Neural cell (in vitro differentiated cells): ENCODE data around the gene ZDHHC7. TPM values are rescaled to one million over a fixed set of nuclear protein-coding genes. Genes with fewer than 3 reads are reported as not detected.

Experiments used
- H2AFZ ChIP-seq: fragments of 200-600, 300-800 bp; sonication (generic), shearing (Covaris generic); 2 replicates; pipeline ENCODE4 v1.6.0; 2014; ENCODE audit warnings: low read depth, mild to moderate bottlenecking, antibody characterized with exemption, low read length, moderate library complexity
- H3F3A ChIP-seq: fragments of 200-600 bp; shearing (Covaris generic); 2 replicates; pipeline ENCODE4 v1.6.1; 2016; ENCODE audit warnings: mild to moderate bottlenecking, moderate library complexity, mixed read lengths, antibody characterized with exemption, low read length; ENCODE audit not compliant: insufficient read depth, poor library complexity, severe bottlenecking
- H3K27ac ChIP-seq: fragments of 200-600, 300-800 bp; sonication (generic), shearing (Covaris generic); 2 replicates; pipeline ENCODE4 v1.5.1; 2014; ENCODE audit warnings: mild to moderate bottlenecking, low read length, moderate library complexity
- H3K27me3 ChIP-seq: fragments of 300-800, 200-600 bp; sonication (generic), shearing (Covaris generic); 2 replicates; pipeline ENCODE4 v1.6.0; 2014; ENCODE audit warnings: mild to moderate bottlenecking, low read depth, low read length, moderate library complexity; ENCODE audit not compliant: insufficient read depth
- H3K36me3 ChIP-seq: fragments of 300-800, 200-600 bp; sonication (generic), shearing (Covaris generic); 2 replicates; pipeline ENCODE4 v1.5.1; 2014; ENCODE audit warnings: mild to moderate bottlenecking, antibody characterized with exemption, low read length, moderate library complexity; ENCODE audit not compliant: insufficient read depth
- H3K4me2 ChIP-seq: fragments of 300-800, 200-600 bp; sonication (generic), shearing (Covaris generic); 2 replicates; pipeline ENCODE4 v1.6.0; 2014; ENCODE audit warnings: mild to moderate bottlenecking, low read length
- H3K4me3 ChIP-seq: fragments of 300-800, 200-600 bp; sonication (generic), shearing (Covaris generic); 2 replicates; pipeline ENCODE4 v1.5.1; 2014; ENCODE audit warnings: mild to moderate bottlenecking, low read length, moderate library complexity
- H3K79me2 ChIP-seq: fragments of 200-600 bp; shearing (Covaris generic); replicated peaks from 2 replicates; pipeline ENCODE4 v1.6.0; 2014; ENCODE audit warnings: mild to moderate bottlenecking, low read length, moderate library complexity; ENCODE audit not compliant: insufficient read depth
- H3K9ac ChIP-seq: fragments of 300-800, 200-600 bp; sonication (generic), shearing (Covaris generic); 2 replicates; pipeline ENCODE4 v1.6.1; 2016; ENCODE audit warnings: mild to moderate bottlenecking, low read length, mixed read lengths
- H3K9me2 ChIP-seq: fragments of 200-600 bp; shearing (Covaris generic); 2 replicates; pipeline ENCODE4 v1.6.1; 2016; ENCODE audit warnings: mild to moderate bottlenecking, low read length, mixed read lengths; ENCODE audit not compliant: insufficient read depth
- H3K9me3 ChIP-seq: fragments of 200-600, 300-800 bp; sonication (generic), shearing (Covaris generic); 2 replicates; pipeline ENCODE4 v1.6.1; 2016; ENCODE audit warnings: mild to moderate bottlenecking, mixed run types, low read length, moderate library complexity, mixed read lengths
- H4K20me1 ChIP-seq: fragments of 200-600 bp; shearing (Covaris generic); 2 replicates; pipeline ENCODE4 v1.6.1; 2016; ENCODE audit warnings: mild to moderate bottlenecking, mixed run types; ENCODE audit not compliant: insufficient read depth
- EP300 ChIP-seq: fragments of 450-650 bp; conservative IDR thresholded peaks from 2 replicates; pipeline ENCODE4 v1.6.1; 2014; ENCODE audit warnings: antibody characterized with exemption, mild to moderate bottlenecking, moderate library complexity; ENCODE audit not compliant: poor library complexity, severe bottlenecking
- EZH2 ChIP-seq: fragments of 200-600, 300-800 bp; shearing (Covaris generic), sonication (generic); IDR thresholded peaks from 2 replicates; pipeline ENCODE4 v1.6.1; 2014; ENCODE audit warnings: antibody characterized with exemption, low read length, borderline replicate concordance, mild to moderate bottlenecking; ENCODE audit not compliant: insufficient read depth, poor library complexity, severe bottlenecking
- MXI1 ChIP-seq: fragments of 450-650 bp; conservative IDR thresholded peaks from 2 replicates; pipeline ENCODE4 v1.6.1; 2014; ENCODE audit warnings: antibody characterized with exemption, mild to moderate bottlenecking; ENCODE audit not compliant: poor library complexity, severe bottlenecking
- POLR2AphosphoS5 ChIP-seq: IDR thresholded peaks from 2 replicates; pipeline ENCODE4 v1.6.1; 2012
- RAD21 ChIP-seq: fragments of 450-650 bp; conservative IDR thresholded peaks from 2 replicates; pipeline ENCODE4 v1.6.1; 2014; ENCODE audit warnings: antibody characterized with exemption, mild to moderate bottlenecking, moderate library complexity
- SMC3 ChIP-seq: fragments of 450-650 bp; conservative IDR thresholded peaks from 2 replicates; pipeline ENCODE4 v1.6.1; 2014; ENCODE audit warnings: antibody characterized with exemption, mild to moderate bottlenecking, moderate library complexity; ENCODE audit not compliant: poor library complexity
- TAF1 ChIP-seq: IDR thresholded peaks from 2 replicates; pipeline ENCODE4 v1.6.1; 2012; ENCODE audit warnings: low read depth
- polyA plus RNA-seq: library from polyadenylated mRNA; depleted of rRNA; stranded (reverse); fragments of >200 nt; gene quantifications from 2 replicates; pipeline ENCODE4 v1.2.3, GENCODE V29; 2014
- TF ChIP-seq, protein P1 (sequence below): fragments of 450-650 bp; IDR thresholded peaks from 2 replicates; pipeline ENCODE4 v1.5.1; 2014; ENCODE audit warnings: antibody characterized with exemption, mild to moderate bottlenecking, moderate library complexity; ENCODE audit not compliant: poor library complexity, severe bottlenecking
- TF ChIP-seq, protein P2 (sequence below): IDR thresholded peaks from 2 replicates; pipeline ENCODE4 v1.6.1; 2012; ENCODE audit warnings: borderline replicate concordance

The ZDHHC7 gene
- polyA plus RNA-seq, 1 donor from 2014 or later, result 33.8 TPM

DNA sequence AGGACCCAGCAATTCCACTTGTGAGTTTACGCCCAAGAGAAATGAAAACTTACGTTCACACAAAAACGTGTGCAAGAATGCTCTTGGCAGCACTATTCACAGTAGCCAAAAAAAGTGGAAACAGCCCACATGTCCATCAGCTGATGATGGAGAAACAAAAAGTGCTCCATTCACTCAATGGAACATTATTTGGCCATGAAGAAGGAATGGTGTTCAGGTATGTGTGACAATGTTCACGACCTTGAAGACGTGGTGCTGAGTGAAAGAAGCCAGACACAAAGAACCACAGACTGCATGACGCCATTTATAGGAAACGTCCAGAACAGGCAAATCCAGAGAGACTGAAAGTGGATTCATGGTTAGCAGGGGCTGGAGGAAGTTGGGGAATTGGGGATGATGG is 84.9 kb downstream of the ZDHHC7 start:
- no peak overlapping the region for H3K4me3 ChIP-seq
- H3K9me2 ChIP-seq, result no peaks in the 10 kb centered on the region
- no peak overlapping the region for H2AFZ ChIP-seq
- H3K4me2 ChIP-seq, result no peak overlapping the region
- H3K36me3 ChIP-seq, result no peaks in the 10 kb centered on the region
- no peaks in the 10 kb centered on the region for H3K9me3 ChIP-seq
- no peaks in the 10 kb centered on the region for H3F3A ChIP-seq
- TF ChIP-seq POLR2AphosphoS5, result no peak
- TF ChIP-seq EP300, result no peak
- no peak for TF ChIP-seq MXI1
- no peak for TF ChIP-seq RAD21
- TF ChIP-seq, protein P1, sequence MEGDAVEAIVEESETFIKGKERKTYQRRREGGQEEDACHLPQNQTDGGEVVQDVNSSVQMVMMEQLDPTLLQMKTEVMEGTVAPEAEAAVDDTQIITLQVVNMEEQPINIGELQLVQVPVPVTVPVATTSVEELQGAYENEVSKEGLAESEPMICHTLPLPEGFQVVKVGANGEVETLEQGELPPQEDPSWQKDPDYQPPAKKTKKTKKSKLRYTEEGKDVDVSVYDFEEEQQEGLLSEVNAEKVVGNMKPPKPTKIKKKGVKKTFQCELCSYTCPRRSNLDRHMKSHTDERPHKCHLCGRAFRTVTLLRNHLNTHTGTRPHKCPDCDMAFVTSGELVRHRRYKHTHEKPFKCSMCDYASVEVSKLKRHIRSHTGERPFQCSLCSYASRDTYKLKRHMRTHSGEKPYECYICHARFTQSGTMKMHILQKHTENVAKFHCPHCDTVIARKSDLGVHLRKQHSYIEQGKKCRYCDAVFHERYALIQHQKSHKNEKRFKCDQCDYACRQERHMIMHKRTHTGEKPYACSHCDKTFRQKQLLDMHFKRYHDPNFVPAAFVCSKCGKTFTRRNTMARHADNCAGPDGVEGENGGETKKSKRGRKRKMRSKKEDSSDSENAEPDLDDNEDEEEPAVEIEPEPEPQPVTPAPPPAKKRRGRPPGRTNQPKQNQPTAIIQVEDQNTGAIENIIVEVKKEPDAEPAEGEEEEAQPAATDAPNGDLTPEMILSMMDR, result no peak
- no peak for TF ChIP-seq TAF1
- TF ChIP-seq EZH2, result no peak
- TF ChIP-seq SMC3, result no peak
- TF ChIP-seq, protein P2, sequence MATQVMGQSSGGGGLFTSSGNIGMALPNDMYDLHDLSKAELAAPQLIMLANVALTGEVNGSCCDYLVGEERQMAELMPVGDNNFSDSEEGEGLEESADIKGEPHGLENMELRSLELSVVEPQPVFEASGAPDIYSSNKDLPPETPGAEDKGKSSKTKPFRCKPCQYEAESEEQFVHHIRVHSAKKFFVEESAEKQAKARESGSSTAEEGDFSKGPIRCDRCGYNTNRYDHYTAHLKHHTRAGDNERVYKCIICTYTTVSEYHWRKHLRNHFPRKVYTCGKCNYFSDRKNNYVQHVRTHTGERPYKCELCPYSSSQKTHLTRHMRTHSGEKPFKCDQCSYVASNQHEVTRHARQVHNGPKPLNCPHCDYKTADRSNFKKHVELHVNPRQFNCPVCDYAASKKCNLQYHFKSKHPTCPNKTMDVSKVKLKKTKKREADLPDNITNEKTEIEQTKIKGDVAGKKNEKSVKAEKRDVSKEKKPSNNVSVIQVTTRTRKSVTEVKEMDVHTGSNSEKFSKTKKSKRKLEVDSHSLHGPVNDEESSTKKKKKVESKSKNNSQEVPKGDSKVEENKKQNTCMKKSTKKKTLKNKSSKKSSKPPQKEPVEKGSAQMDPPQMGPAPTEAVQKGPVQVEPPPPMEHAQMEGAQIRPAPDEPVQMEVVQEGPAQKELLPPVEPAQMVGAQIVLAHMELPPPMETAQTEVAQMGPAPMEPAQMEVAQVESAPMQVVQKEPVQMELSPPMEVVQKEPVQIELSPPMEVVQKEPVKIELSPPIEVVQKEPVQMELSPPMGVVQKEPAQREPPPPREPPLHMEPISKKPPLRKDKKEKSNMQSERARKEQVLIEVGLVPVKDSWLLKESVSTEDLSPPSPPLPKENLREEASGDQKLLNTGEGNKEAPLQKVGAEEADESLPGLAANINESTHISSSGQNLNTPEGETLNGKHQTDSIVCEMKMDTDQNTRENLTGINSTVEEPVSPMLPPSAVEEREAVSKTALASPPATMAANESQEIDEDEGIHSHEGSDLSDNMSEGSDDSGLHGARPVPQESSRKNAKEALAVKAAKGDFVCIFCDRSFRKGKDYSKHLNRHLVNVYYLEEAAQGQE, result no peak
- no peaks in the 10 kb centered on the region for H4K20me1 ChIP-seq
- H3K79me2 ChIP-seq, result no peaks in the 10 kb centered on the region
- H3K9ac ChIP-seq, result no peak overlapping the region
- no peaks in the 10 kb centered on the region for H3K27me3 ChIP-seq
- H3K27ac ChIP-seq, result no peak overlapping the region

DNA sequence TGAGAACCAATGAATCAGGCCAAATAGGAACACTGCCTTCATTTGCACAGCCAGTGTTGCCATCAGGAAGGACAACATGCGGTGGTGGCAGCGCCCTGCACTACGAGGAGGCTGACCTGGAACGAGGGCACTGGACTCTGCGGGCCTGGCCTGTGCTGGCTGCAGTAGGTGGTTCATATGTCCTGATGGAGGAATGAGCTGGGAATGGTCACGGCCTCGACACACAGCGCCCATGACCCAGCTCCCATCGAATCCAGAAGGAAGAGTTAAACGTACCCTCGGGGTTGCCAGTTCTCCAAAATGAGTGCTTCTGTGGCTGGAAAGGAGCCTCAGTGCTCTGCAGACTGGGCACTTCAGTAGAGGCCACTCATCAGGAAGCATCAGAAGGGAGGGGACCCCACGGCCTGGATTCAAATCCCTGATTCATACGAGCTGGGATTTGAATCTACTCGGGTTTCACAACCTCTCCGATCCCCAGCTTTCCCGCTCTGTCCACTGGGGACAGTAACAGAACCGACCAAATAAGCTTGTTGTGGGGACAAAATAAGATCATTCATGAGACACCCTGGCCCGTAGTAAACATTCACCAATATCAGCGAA is 85.5 kb downstream of the ZDHHC7 start:
- no peak for TF ChIP-seq EZH2
- TF ChIP-seq SMC3, result no peak
- TF ChIP-seq POLR2AphosphoS5, result no peak
- TF ChIP-seq RAD21, result no peak
- no peak for TF ChIP-seq TAF1
- TF ChIP-seq, protein P2, result no peak
- TF ChIP-seq EP300, result no peak
- TF ChIP-seq MXI1, result no peak
- TF ChIP-seq, protein P1, result no peak

More for the DNA sequence above, 85.5 kb downstream of the ZDHHC7 start:
- Histone ChIP-seq H3K9me2 (no peaks in the 10 kb centered on the region), H3K79me2 (no peaks in the 10 kb centered on the region), H3F3A (no peaks in the 10 kb centered on the region), H3K4me3 (no peak overlapping the region), H3K36me3 (no peaks in the 10 kb centered on the region), H4K20me1 (no peaks in the 10 kb centered on the region), H3K27me3 (no peaks in the 10 kb centered on the region), H3K4me2 (no peak overlapping the region), H3K9ac (no peak overlapping the region), H2AFZ (no peak overlapping the region), H3K27ac (no peak overlapping the region), H3K9me3 (no peaks in the 10 kb centered on the region)
